HL-60/S4 treated with phorbol 12-myristate 13-acetate at 8.2 ng/mL for 4 days and 3 days (cell line): ENCODE data around the gene DTL.

Experiments
- in situ Hi-C: fragments of 300-500 bp; cut with MboI; formaldehyde crosslinking; loops from 2 replicates; pipeline ENCODE4 v1.15.0; 2022; ENCODE audit warnings: low sequenced_read_pairs

Gene DTL

DNA sequence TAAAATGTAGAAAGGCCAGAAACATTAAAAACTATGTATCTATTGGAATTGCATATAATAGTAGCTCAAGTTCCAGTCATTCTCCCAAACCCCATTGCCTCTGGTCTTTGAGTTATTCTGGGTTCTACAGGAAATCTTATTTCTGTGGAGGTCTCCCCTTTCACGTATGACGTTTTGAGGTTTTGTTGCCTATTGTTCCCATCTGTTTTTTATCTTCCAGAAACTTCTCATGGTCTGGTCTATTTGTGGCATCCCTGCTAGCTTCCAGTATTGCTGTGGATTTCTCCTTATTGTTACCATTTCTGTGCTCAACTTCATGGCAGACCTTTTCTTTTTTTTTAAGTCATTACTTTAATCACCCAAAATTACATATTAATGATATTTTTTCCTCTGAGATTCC is 43.3 kb downstream of the DTL start:
- in situ Hi-C loops, result no loop called here

DNA sequence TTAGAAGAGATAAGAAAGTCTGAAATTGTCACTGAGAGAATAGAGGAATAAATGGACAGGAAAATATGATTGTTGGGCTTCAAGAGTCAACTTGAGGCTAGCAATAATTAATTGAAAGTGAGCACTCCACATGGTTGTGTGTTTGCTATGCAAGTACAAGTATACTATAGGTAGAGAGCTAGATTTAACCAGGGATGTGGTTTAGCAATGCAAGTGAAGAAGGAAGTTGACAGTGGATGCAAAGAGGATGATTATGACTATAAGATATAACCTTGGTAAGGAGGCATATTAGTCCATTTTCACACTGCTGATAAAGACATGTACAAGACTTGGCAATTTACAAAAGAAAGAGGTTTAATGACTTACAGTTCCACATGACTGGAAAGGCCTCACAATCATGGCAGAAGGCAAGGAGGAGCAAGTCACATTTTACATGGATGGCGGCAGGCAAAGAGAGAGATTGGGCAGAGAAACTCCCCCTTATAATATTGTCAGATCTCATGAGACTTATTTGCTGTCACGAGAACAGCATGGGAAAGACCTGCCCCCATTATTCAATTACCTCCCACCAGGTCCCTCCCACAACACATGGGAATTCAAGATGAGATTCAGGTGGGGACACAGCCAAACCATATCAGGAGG is 47.3 kb downstream of the DTL start:
- in situ Hi-C loops, result no loop called here

GRCh38 chr1:212089560-212090163 is 54.1 kb downstream of the DTL start:
- in situ Hi-C loops, result no loop called here

DNA sequence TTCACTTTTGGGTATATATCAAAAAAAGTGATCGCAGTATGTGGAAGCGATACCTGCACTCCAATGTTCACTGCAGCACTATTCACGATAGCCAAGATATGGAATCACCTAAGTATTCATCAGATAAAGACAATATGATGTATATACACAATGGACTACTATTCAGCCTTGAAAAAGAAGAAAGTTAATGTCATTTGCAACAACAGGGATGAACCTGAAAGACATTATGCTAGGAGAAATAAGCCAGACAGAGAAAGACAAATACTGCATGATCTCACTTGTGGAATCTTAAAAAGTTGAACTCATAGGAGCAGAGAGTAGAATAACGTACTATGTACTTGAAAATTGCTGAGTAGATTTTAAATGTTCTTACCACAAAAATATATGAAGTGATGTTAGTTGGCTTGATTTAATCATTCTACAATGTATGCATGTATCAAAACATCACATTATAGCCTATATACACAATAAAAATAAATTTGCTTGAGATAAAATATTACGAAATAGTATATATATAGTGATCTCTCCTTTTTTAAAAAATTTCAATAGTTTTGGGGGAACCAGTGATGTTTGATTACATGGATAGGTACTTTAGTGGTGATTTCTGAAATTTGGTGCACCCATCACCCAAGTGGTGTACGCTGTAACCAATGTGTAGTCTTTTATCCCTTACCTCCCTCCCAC is 56.0 kb downstream of the DTL start:
- in situ Hi-C loops, result no loop called here

- in situ Hi-C loops, result no loop called here
Observed at GRCh38 chr1:212097360-212097759, 61.8 kb downstream of the DTL start.

DNA sequence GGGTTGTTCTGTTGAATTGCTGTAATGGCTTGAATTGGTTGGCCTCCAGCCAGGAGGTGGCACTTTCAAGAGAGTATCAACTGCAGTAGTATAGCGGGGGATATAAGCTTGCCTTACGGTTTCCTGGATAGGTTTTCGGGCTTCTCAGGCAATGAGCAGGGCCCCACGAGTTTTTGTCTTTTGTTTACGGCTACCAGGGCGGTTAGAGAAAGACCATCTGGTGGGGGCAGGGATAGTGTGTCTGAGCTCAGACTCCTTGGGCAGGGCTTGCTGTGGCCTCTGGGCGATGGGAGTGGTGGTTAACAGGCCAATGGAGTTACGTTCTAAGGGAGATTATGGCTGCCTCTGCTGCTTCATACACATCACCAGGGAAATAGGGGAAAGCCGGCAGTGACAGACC is 62.8 kb downstream of the DTL start:
- in situ Hi-C loops, result no loop called here

- in situ Hi-C loops, result no loop called here
Observed at GRCh38 chr1:212098771-212099170, 63.2 kb downstream of the DTL start.

DNA sequence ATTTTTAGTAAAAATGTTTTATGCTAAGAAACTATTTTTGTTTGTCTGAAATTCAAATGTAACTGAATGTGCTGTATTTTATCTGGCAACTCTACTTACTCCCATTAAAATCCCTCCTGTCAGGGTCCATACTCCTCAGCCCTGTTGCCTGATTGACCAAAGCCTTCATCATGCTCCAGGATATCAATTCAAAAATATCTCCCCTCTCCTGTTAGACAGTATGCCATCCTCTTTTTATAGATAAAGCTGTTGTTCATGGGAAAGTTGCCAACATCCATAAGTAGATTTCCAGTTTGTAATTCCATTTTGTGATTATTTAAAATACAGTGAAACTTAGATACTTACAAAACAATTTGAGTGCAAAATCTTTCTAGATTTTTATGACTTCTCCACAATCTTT is 65.7 kb downstream of the DTL start:
- in situ Hi-C loops, result no loop called here

DNA sequence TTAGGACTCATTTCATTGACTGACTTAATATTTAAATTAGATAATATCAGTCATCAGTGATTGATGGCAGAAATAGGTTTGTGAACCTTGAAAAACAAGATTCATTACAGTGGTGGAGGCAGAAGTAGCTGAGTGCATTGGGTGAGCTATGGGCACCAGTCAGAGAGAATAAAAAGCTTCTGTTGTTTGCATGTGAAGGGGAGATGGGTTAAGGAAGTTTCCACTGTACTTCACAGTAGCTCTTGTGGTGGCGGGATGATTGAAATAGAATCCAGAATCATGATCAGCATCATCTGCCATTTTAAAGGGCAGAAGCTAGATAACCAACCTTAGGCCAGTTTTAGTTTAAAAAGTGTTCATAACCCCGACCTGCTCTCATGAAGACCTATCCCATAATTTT is 66.2 kb downstream of the DTL start:
- in situ Hi-C loops, result no loop called here

DNA sequence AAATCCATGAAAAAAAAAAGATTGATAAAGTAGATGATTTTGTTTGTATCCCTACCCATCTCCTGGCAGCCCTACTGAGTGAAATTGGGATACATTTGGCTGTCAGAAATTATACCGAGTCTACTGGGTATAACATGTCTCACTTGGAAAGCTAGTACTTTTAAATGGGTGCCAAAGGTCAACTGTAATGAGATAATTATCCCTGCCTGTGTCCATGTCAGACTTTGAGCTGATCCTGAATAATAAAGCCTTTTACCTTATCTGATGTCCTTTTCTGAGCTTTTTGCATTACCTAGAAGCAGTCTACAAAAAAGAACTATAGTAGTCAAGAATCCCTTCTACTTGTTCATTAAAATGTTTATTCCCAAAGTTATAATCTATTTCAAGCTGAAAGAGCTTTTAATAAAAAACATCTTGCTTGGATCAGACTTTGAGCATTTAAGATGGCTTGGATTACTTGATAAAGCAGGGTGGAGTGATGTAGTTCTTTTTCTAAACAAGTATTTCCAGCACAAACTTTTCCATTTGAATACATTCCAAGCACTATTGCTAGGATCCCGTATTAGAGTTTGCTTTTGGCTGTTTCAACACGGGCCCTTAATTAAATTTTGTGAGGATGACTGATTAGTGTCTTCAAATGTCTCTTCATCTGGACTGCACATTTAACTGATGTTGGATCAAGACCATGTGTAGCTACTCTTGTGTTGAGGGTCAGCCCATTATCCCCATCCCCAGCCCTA is 69.2 kb downstream of the DTL start:
- in situ Hi-C loops, result no loop called here

DNA sequence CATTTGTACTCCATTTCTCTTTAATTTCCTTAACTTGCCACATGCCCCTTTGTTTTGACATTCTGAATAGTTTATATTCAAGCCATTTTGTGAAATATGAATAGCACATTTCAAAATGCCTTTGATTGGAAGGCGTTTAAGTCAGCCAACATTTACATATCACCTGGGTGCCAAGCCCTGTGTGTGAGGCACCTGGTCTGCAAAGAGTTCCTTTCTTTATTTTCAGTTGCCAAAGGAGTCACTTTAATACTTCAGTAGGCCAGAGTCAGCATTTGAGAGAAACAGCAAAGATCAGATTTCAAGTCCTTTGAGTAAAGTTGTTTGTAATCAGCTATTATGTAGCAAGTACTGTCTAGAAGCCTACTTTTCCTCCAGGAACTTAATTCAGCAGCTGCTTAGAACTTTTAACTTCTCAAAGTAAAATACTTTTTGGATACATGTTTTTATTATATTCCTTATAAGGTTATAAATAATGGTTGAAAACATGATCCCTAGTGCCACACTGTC is 70.8 kb downstream of the DTL start:
- in situ Hi-C loops, result no loop called here

GRCh38 chr1:212107481-212107880 is 71.9 kb downstream of the DTL start:
- in situ Hi-C loops, result no loop called here

DNA sequence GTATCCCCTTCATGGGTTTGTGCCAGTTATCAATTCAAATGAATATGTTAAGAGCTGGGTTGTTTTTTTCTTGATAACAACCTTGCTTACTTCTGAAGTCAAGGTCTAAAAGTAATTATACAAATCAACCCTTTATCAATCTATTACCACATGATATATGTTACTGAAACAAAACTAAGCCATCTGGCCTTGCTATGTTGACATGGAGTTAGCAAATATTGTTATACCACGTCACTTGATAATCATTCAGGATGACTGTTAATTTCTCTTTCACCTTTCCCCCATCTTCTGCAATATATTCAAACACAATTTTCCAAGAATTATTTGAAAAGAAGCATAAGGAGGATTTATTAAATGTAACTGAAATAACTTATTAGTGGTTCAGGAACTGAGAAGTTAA is 72.6 kb downstream of the DTL start:
- in situ Hi-C loops, result no loop called here

DNA sequence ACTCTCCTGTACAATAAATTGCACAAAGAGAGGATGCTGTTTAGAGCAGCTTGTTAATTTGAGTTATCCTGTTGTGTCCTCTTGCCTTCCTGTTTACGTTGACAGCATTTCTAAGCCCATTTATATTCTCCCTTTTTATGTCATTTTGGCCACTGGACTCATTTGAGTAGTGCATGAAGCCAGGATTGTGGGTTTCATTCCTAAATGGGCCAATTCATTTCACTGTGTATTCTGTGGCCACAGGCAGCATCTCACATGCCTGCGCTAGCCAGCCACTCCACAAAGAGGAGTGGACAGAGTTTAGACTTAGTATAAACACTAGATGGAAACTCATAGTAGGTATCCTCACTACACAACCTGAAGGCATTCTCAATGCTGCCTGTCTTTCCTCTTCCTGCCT is 73.4 kb downstream of the DTL start:
- in situ Hi-C loops, result no loop called here

GRCh38 chr1:212109728-212110127 is 74.2 kb downstream of the DTL start:
- in situ Hi-C loops, result no loop called here

DNA sequence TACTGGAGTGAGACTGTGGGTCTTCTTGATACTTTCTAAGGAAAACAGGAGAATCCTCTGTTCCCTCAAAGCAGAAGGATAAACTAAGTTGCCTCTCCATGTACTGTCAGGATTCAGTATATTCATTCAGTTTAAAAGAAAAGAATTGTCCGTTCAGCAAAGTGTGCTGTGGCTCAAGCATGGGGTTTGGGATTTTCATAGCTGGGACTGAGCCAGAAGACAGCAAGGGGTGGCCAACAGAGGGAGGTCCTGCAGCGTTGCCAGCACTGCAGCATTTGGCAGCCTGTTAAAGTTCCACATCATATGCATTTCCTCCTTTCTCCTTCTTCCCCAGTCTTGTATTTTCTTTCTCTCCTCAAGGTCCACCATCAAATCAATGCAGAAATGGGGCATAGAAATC is 75.1 kb downstream of the DTL start:
- in situ Hi-C loops, result no loop called here

DNA sequence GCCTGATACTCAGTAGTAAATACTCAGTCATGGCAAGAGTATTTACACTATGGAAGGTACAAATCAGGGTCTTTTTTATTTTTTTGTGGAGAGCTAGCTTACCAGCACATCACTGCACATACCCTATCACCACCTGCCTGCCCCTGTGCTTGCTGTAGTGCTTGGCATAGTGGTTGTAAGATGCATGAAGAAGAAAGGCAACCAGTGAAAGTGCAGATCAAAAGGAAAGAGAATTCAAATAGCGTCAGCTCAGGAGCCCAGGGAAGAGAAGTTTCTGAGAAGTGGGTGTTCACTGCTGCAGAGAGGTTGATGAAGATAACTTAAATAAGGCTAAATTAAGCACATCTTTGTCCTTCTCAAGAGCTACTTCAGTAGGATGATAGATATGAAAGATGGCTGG is 76.0 kb downstream of the DTL start:
- in situ Hi-C loops, result no loop called here

DNA sequence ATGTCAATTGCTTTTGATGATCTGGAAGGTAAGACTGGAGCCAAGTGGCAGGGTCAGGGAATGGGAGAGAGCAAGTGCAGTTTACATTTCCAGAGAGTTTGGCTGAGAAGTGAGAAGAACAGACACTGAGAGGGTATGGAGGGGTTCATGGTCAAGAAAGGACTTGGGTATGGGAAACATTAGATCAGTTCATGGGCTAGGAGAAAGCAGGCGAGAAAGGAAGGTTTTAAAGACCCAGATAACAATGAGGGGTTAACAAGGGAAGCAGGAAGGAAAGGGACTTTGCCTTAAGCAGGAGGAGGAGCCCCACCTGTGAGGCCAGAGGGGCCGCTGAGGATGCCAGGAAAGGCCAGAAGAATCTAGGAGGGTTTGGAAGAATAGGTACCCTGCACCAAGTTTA is 78.2 kb downstream of the DTL start:
- in situ Hi-C loops, result no loop called here

GRCh38 chr1:212118167-212118871 is 82.8 kb downstream of the DTL start:
- in situ Hi-C loops, result no loop called here

DNA sequence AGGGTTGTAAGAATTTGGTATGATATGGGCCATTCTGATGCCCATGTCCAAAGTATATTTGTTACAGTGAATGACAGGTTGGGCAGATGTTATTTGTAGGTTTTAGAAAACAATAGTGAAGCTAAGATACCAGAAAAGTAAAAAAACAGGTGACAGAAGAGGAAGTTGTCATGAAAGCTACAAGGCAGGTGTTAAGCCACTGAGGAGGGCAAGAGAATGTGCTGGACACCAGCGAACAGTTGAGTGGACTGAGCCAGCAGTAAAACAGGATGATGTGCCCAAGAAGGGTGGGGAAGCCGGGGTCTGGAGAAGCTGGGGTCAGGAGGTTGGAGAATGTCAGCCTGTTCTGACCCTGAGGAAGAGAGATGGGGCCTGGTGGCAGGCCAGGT is 83.3 kb downstream of the DTL start:
- in situ Hi-C loops, result no loop called here

GRCh38 chr1:212119397-212119837 is 83.9 kb downstream of the DTL start:
- in situ Hi-C loops, result no loop called here
